ENCODE data around the gene NPTXR.

NPTXR gene

DNA sequence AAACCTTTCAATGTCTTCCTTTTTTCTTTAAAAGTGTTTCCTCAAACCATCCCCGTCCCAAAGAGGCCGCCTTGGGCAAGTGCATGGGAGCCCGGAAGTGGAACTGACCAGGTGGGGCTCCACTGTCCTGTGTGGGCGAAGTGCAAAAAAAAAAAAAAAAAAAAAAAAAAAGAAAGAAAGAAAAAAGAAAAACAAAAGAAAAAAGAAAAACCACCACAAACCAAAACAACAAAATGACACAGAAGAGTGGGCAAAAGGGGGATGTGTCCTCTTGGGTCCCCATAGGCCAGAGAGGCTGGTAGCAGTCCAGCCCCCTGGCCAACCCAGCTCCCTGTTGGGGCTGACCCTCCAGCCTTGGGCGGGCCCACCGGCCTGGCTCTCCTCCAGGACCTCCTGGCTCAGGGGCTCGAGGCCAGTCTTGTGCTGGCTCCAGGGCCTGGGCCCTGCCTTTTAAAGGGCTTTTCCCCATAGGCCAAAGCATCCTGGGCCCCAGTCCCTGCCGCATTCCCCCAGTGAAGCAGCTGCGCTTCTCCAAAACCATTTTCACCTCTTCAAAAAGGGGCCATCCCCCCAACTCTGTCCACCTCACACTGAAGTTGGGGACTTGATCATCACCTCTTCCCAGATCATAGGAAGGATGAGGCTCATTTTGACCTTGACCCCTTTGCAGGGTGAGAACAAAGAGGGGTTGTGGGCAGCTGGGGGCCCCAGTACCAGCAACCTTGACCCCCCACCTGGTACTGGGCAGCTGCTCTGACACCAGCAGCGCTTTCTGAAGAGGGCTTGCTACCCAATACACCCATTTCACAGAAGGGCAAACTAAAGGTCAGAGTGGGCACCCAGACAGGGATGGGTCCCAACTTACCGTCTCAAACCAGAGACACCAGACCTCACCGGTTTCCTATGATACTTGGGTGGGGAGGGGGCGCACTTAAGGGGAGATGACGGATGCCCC is 18.8 kb upstream of the NPTXR start:
- peaks cover 20% of the 10 kb centered on the region for H4K20me1 ChIP-seq (ENCODE audit: insufficient read depth, low read length)
- peaks cover 12% of the 10 kb centered on the region for H3K79me2 ChIP-seq (ENCODE audit: low read length)
- H3K4me1 ChIP-seq (ENCODE audit: low read length) = no peaks in the 10 kb centered on the region
- no peaks in the 10 kb centered on the region for H3K27me3 ChIP-seq (replicated peaks; ENCODE audit: insufficient read depth, low read length)
- H3K4me3 ChIP-seq (ENCODE audit: low read length) = no peak overlapping the region
- peaks cover 32% of the 10 kb centered on the region for H3F3A ChIP-seq (ENCODE audit: insufficient read depth, low read length)
- H2AFZ ChIP-seq (ENCODE audit: low read length) = no peak overlapping the region
- H3K4me2 ChIP-seq (ENCODE audit: low read depth, low read length) = no peak overlapping the region
- TF ChIP-seq EZH2phosphoT487 (IDR thresholded peaks at IDR 0.05; ENCODE audit: low read length) (no peak), EZH2 (optimal IDR thresholded peaks at IDR 0.05; ENCODE audit: low read depth, low read length) (no peak)
- TF ChIP-seq, protein P1, sequence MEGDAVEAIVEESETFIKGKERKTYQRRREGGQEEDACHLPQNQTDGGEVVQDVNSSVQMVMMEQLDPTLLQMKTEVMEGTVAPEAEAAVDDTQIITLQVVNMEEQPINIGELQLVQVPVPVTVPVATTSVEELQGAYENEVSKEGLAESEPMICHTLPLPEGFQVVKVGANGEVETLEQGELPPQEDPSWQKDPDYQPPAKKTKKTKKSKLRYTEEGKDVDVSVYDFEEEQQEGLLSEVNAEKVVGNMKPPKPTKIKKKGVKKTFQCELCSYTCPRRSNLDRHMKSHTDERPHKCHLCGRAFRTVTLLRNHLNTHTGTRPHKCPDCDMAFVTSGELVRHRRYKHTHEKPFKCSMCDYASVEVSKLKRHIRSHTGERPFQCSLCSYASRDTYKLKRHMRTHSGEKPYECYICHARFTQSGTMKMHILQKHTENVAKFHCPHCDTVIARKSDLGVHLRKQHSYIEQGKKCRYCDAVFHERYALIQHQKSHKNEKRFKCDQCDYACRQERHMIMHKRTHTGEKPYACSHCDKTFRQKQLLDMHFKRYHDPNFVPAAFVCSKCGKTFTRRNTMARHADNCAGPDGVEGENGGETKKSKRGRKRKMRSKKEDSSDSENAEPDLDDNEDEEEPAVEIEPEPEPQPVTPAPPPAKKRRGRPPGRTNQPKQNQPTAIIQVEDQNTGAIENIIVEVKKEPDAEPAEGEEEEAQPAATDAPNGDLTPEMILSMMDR (IDR thresholded peaks at IDR 0.05; ENCODE audit: low read length) = no peak
- no peak overlapping the region for H3K27ac ChIP-seq (ENCODE audit: low read length)
- no peak overlapping the region for H3K9ac ChIP-seq (ENCODE audit: low read length)
- DNase-seq = no peak
- H3K9me3 ChIP-seq (replicated peaks; ENCODE audit: insufficient read depth, low read length) = no peaks in the 10 kb centered on the region
- H3K9me2 ChIP-seq (replicated peaks; ENCODE audit: insufficient read depth, low read length) = no peaks in the 10 kb centered on the region
- peaks cover 2% of the 10 kb centered on the region for H3K36me3 ChIP-seq (replicated peaks; ENCODE audit: insufficient read depth, low read length)

DNA sequence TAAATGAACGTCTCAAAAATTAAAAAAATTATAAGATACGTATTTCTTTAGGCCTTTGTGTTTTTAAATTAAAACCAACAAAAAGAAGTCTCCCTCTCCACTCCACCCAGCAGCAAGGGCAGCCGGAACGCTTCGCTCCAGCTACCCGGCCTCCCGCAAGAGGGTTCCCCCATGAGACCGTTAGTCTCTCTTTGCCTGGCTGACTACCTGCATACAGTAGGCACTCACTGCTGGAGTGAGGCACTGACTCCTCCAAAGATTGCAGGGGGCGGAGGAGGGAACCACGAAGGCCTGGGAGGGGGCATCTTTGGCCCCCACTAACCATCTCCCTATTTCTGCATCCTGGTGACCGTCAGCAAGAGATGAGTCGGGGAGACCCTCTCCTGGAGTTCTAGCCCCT is 18.1 kb upstream of the NPTXR start:
- H3K4me1 ChIP-seq (ENCODE audit: low read length) = no peaks in the 10 kb centered on the region
- peaks cover 18% of the 10 kb centered on the region for H4K20me1 ChIP-seq (ENCODE audit: insufficient read depth, low read length)
- TF ChIP-seq EZH2 (optimal IDR thresholded peaks at IDR 0.05; ENCODE audit: low read depth, low read length) = no peak
- TF ChIP-seq, protein P1 (IDR thresholded peaks at IDR 0.05; ENCODE audit: low read length) = no peak
- TF ChIP-seq EZH2phosphoT487 (IDR thresholded peaks at IDR 0.05; ENCODE audit: low read length) = no peak

DNA sequence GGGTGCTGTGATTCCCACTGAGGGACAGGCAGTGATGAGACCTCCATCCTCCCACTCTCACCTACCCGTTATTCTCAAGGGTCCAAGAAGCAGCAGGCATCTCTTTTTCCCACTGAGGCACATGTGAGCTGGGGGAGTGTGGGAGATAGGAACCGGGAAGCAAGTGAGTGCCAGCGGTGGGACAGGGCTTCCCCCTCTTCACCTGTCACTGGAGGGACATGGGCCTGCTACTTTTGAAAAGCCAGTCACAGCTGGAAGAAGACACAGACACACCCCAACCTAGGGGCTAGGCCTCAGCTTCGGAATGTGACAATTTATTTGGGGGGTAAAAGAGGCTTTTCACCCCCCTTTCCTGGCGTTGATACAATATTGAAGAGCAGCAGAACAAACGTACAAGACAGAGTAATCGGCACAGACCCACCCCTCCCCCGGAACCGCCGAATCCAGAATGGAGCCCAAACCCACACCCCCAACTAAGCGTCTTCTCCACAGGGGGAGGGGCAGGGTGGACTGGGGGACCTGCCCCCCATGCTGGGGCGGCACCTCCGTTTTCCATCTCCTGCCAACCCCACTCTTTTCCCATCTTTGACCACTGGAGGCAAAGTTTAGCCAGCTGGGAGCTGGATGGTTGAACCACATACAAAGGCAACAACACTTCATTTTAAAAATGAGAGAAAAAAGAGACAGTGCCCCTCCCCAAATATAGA is 17.5 kb upstream of the NPTXR start:
- Histone ChIP-seq H3K27ac (ENCODE audit: low read length) (no peak overlapping the region), H3K79me2 (ENCODE audit: low read length) (peaks cover 3% of the 10 kb centered on the region; the same call in 1 of the 2 replicates), H3K4me3 (ENCODE audit: low read length) (no peak overlapping the region), H3K9me3 (replicated peaks; ENCODE audit: insufficient read depth, low read length) (no peaks in the 10 kb centered on the region), H3K9ac (ENCODE audit: low read length) (no peak overlapping the region), H3K36me3 (replicated peaks; ENCODE audit: insufficient read depth, low read length) (no peaks in the 10 kb centered on the region; the same call in none of the 2 replicates), H3F3A (ENCODE audit: insufficient read depth, low read length) (peaks cover 32% of the 10 kb centered on the region), H4K20me1 (ENCODE audit: insufficient read depth, low read length) (peaks cover 18% of the 10 kb centered on the region), H3K4me2 (ENCODE audit: low read depth, low read length) (no peak overlapping the region), H3K9me2 (replicated peaks; ENCODE audit: insufficient read depth, low read length) (no peaks in the 10 kb centered on the region), H3K4me1 (ENCODE audit: low read length) (no peaks in the 10 kb centered on the region), H2AFZ (ENCODE audit: low read length) (no peak overlapping the region), H3K27me3 (replicated peaks; ENCODE audit: insufficient read depth, low read length) (no peaks in the 10 kb centered on the region)
- TF ChIP-seq EZH2phosphoT487 (IDR thresholded peaks at IDR 0.05; ENCODE audit: low read length) (no peak), EZH2 (optimal IDR thresholded peaks at IDR 0.05; ENCODE audit: low read depth, low read length) (no peak)
- TF ChIP-seq, protein P1 (IDR thresholded peaks at IDR 0.05; ENCODE audit: low read length) = no peak
- DNase-seq = no peak

More for the DNA sequence above, 18.1 kb upstream of the NPTXR start:
- Histone ChIP-seq H3K9me3 (replicated peaks; ENCODE audit: insufficient read depth, low read length) (no peaks in the 10 kb centered on the region), H3K36me3 (replicated peaks; ENCODE audit: insufficient read depth, low read length) (no peaks in the 10 kb centered on the region; the same call in none of the 2 replicates), H3K9ac (ENCODE audit: low read length) (no peak overlapping the region), H3K4me3 (ENCODE audit: low read length) (no peak overlapping the region), H3K9me2 (replicated peaks; ENCODE audit: insufficient read depth, low read length) (no peaks in the 10 kb centered on the region), H3K79me2 (ENCODE audit: low read length) (peaks cover 6% of the 10 kb centered on the region; the same call in 1 of the 2 replicates), H3K27me3 (replicated peaks; ENCODE audit: insufficient read depth, low read length) (no peaks in the 10 kb centered on the region), H3K4me2 (ENCODE audit: low read depth, low read length) (no peak overlapping the region), H3F3A (ENCODE audit: insufficient read depth, low read length) (peaks cover 32% of the 10 kb centered on the region), H3K27ac (ENCODE audit: low read length) (no peak overlapping the region), H2AFZ (ENCODE audit: low read length) (no peak overlapping the region)
- no peak for DNase-seq
